Stimulated activated effector memory CD8-positive, alpha-beta T cell treated with anti-CD3 and anti-CD28 coated beads, Interleukin-12 subunit alpha, Interleukin-12 subunit beta, amount 100 ng/mL, for 72 hours (primary cell): ENCODE measurements around the gene ENPP1.
"Not testable (repeated sequence)": the region's sequence is repeated elsewhere in the genome, so short reads cannot be mapped to it uniquely, and the experiment has no call there.

ENCODE experiments used
- ATAC-seq: fragments of 150-1000 bp; cut with Tn5 transposase; 2 replicates; pipeline ENCODE4 v1.10.0; 2021
- DNase-seq, 2 donors: peaks; one replicate each; pipeline ENCODE4 v3.0.0; 2021 to 2022; ENCODE audit warnings: low spot score in 2 of 2
- H3K27ac Mint-ChIP-seq: one replicate; pipeline ENCODE4 v1.8.0; 2022; ENCODE audit warnings: mild to moderate bottlenecking, mixed read lengths
- H3K36me3 Mint-ChIP-seq: one replicate; pipeline ENCODE4 v1.8.0; 2022; ENCODE audit warnings: mild to moderate bottlenecking, mixed read lengths
- H3K4me1 Mint-ChIP-seq: one replicate; pipeline ENCODE4 v1.8.0; 2022; ENCODE audit warnings: mixed read lengths
- H3K4me3 Mint-ChIP-seq: one replicate; pipeline ENCODE4 v1.8.0; 2022; ENCODE audit warnings: mild to moderate bottlenecking, mixed read lengths
- H3K9me3 Mint-ChIP-seq: one replicate; pipeline ENCODE4 v1.8.0; 2022; ENCODE audit warnings: mixed read lengths

ENPP1 gene

DNA sequence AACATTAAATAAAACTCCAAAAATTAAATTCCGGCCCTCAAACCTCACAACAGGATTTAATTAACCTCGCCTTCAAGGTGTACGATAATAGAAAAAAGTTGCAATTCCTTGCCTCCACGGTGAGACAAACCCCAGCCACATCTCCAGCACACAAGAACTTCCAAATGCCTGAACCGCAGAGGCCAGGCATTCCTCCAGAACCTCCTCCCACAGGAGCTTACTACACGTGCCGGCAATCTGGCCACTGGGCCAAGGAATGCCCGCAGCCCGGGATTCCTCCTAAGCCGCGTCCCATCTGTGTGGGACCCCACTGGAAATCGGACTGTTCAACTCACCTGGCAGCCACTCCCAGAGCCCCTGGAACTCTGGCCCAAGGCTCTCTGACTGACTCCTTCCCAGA, 95.9 kb downstream of the ENPP1 start:
- not testable (repeated sequence) for DNase-seq, H3K9me3 Mint-ChIP-seq, H3K4me3 Mint-ChIP-seq, H3K4me1 Mint-ChIP-seq, H3K36me3 Mint-ChIP-seq, ATAC-seq, H3K27ac Mint-ChIP-seq

DNA sequence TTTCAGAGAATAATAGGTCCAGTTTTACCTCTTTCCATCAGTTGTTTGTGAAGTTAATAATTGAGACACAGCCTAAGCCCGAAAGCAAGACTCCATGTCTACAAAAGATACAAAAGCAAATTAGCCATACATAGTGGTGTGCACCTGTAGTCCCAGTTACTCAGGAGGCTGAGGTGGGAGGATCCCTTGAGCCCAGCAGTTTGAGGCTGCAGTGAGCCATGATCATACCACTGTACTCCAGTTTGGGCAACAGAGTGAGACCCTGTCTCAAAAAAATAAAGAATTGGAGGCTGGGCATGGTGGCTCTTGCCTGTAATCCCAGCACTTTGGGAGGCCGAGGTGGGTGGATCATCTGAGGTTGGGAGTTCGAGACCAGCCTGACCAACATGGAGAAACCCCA, 101.0 kb downstream of the ENPP1 start:
- H3K27ac Mint-ChIP-seq, DNase-seq, H3K36me3 Mint-ChIP-seq: not testable (repeated sequence)

DNA sequence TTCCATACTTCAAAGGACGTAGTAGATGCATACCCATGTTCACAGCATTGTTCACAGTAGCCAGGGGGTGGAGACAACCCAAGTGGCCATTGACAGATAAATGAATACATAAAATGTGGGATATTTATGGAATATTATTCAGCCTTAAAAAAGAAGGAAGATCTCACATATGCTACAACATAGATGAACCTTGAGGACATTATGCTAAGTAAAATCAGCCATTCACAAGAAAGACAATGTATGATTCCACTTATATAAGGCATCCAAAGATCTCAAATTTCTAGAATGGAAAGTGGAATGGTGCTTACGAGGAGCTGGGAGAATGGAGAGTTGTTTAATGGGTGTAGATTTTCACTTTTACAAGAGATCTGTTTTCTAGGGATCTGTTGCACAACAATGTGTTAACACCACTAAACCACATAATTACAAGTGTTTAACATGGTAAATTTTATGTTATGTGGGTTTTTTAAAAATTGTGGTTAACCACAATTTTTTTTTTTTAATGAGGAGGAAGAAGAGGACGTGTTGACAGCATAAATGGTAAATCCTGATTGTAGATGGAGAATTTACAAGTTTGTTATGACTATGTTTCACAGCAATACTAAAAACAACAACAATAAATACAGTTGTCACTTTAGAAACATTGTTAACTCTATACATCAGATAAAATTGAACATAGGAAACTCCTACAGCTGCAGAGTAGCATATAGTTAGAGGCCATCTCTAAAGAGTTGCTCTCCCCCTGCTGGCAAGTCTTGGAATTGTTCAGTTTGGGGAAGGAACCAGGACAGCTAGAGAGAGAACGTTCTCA, 101.8 kb downstream of the ENPP1 start:
- no peaks in the 10 kb centered on the region for H3K9me3 Mint-ChIP-seq
- no peak overlapping the region for H3K27ac Mint-ChIP-seq
- DNase-seq, result peak; percentile 71 to 89
- H3K4me1 Mint-ChIP-seq, result peaks cover 17% of the 10 kb centered on the region
- no peak overlapping the region for H3K4me3 Mint-ChIP-seq
- ATAC-seq, result peak; percentile 96
- peaks cover 5% of the 10 kb centered on the region for H3K36me3 Mint-ChIP-seq

More for the DNA sequence above, 101.0 kb downstream of the ENPP1 start:
- H3K4me3 Mint-ChIP-seq, H3K9me3 Mint-ChIP-seq, ATAC-seq: not testable (repeated sequence)
- peaks cover 17% of the 10 kb centered on the region for H3K4me1 Mint-ChIP-seq

DNA sequence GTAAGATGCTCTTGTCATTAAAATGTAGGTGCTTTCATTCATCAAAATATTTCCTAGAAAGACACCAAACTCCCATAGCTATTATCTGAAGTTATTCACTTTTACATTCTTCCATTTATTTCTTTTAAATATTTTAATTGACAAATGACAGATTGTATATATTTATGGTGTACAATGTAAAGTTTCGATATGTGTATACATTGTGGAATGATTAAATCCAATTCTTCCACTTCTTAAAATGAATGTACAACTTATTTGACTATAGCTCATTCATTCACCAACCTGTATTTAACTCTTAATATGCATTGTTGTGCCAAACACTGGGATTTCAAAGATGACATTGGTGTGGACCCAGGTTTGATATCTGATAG, 102.4 kb downstream of the ENPP1 start:
- Mint-ChIP-seq H3K36me3 (peaks cover 5% of the 10 kb centered on the region), H3K4me1 (peaks cover 17% of the 10 kb centered on the region), H3K4me3 (no peak overlapping the region), H3K27ac (no peak overlapping the region), H3K9me3 (no peaks in the 10 kb centered on the region)
- DNase-seq (no peak), ATAC-seq (peak; percentile 73)

DNA sequence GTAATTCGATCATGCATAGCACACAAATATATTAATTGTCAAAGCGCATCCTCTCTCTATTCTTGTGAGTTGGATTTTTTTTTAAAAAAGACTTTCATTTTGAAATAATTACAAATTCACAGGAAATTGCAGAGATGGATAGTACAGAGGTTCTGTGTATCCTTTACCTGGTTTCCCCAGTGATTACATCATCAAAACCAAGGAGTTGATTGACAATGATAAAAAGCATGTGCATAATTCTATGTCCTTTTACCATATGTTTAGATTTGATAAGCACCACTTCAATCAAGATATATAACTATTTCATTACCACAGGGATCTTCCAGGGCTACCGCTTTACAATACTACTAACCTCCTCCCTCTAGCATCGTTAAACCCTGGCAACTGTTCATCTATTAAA, 103.1 kb downstream of the ENPP1 start:
- DNase-seq (no peak), ATAC-seq (no peak)
- no peak overlapping the region for H3K27ac Mint-ChIP-seq
- peaks cover 5% of the 10 kb centered on the region for H3K36me3 Mint-ChIP-seq
- H3K4me1 Mint-ChIP-seq, result peaks cover 17% of the 10 kb centered on the region
- H3K4me3 Mint-ChIP-seq, result no peak overlapping the region
- no peaks in the 10 kb centered on the region for H3K9me3 Mint-ChIP-seq

DNA sequence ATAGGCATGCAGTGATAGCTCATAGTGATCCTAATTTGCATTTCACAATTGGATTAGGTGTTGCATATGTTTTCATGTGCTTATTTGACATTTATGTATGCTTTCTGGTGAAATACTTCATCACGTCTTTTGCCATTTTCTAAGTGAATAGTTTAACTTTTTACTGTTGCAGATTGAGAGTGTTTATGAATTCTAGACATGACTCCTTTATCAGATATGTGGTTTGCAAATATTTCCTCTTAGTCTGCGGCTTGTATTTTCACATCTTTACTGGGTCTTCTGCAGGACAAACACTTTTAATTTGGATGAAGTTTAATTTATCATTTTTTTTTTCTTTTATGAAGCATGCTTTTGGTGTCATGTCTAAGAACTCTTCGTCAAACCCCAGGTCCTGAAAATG, 104.1 kb downstream of the ENPP1 start:
- no peaks in the 10 kb centered on the region for H3K9me3 Mint-ChIP-seq
- DNase-seq (no peak), ATAC-seq (no peak)

DNA sequence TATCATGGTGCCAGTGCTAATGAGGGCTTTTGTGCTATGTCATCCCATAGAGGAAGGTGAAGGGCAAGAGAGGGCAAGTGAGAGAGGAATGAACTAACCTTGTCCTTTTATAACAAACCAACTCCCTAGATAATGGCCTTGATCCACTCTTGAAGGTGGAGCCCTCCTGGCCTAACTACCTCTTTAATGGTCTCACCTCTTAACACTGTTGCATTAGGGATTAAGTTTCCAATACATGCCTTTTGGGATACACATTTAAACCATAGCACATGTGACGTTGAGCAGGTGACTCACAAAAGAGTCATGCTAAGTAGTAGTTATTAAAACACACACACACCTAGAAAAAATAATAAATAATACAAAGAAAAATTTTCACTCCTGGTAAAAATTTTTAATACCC, 106.4 kb downstream of the ENPP1 start:
- Mint-ChIP-seq H3K4me3 (no peak overlapping the region), H3K4me1 (peaks cover 31% of the 10 kb centered on the region), H3K9me3 (no peaks in the 10 kb centered on the region), H3K27ac (no peak overlapping the region), H3K36me3 (peaks cover 5% of the 10 kb centered on the region)
- ATAC-seq, result no peak
- no peak for DNase-seq

More for the DNA sequence above, 104.1 kb downstream of the ENPP1 start:
- Mint-ChIP-seq H3K27ac (no peak overlapping the region), H3K4me1 (peaks cover 24% of the 10 kb centered on the region), H3K4me3 (no peak overlapping the region), H3K36me3 (peaks cover 5% of the 10 kb centered on the region)

DNA sequence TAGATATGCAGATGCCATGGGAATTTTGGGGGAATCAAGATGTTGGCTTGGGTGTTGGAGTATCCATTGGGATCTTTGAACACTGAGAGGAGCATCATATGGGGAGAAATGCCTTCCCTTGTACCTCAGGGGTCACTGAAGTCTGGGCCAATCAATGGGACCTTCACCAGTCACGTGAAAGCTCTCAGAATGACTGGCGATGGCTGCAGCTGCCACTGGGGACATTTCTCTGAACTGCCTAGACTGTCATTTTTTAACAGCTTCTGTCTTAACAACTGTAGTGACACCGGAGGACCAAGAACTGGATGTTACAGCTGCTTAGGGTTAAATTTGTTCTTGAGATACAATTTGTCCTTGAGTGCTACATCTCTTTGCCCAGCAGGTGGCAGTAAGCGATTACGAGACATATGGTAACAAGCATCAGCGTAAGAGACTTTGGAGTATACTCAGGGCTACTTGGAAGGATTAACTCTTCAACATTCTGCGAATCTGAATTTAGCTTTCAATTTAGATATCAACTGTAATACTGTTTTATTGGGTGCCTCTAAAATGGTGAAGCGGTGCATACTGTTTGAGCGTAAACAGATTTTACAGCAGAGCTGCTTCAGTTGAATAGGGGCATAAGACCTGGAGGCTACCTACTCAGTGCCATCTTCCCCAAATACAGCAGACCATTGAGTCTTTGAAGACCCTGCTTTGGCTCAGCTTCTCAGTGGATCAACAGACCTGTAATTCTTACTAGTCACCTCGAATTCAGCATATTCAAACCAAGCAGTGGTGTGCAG, 107.3 kb downstream of the ENPP1 start:
- H3K36me3 Mint-ChIP-seq, result no peaks in the 10 kb centered on the region
- DNase-seq, result peak in 1 of 2 donors; percentile 63
- ATAC-seq, result peak; percentile 66
- peaks cover 24% of the 10 kb centered on the region for H3K4me1 Mint-ChIP-seq
- H3K9me3 Mint-ChIP-seq, result no peaks in the 10 kb centered on the region
- H3K27ac Mint-ChIP-seq, result no peak overlapping the region
- H3K4me3 Mint-ChIP-seq, result no peak overlapping the region

DNA sequence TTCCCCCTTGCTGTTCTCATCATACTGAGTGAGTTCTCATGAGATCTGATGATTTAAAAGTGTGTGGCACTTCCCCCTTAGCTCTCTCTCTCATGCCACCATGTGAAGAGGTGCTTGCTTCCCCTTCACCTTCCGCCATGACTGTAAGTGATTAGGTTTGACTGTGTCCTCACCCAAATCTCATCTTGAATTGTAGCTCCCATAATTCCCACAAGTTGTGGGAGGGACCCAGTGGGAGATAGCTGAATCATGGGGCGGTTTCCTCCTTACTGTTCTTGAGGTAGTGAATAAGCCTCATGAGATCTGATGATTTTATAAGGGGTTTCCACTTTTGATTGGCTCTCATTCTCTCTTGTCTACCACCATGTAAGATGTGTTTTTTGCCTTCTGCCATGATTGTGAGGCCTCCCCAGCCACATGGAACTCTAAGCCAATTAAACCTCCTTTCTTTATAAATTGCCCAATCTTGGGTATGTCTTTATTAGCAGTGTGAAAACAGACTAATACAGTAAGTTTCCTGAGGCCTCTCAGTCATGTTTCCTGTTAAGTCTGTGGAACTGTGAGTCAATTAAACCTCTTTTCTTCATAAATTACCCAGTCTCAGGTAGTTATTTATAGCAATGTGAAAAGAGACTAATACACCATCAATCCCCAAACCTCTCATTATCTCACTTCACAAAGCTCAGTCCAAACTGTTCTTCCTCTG, 108.4 kb downstream of the ENPP1 start:
- H3K36me3 Mint-ChIP-seq, H3K4me3 Mint-ChIP-seq, H3K27ac Mint-ChIP-seq, DNase-seq, H3K9me3 Mint-ChIP-seq, ATAC-seq: not testable (repeated sequence)
- peaks cover 22% of the 10 kb centered on the region for H3K4me1 Mint-ChIP-seq

DNA sequence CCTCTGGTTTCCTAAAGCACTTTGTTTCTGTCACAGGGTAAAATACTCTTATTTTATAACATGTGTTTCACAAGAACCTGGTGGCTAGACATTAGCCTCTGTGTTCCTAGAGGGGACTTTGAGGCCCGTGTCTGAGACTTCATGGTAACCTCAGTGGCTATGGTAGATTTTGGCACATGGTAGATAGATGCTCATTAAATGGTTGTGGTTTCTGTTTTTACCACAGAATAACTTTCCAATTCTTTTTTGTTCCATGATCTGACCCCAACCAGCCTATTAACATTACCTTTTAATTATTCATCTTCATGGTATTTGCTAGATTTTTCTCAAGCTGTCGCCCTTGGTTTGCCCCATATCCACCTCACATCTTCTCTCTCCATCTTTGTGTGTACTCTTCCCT, 109.0 kb downstream of the ENPP1 start:
- ATAC-seq (no peak), DNase-seq (no peak)
- no peak overlapping the region for H3K27ac Mint-ChIP-seq
- no peaks in the 10 kb centered on the region for H3K36me3 Mint-ChIP-seq
- no peaks in the 10 kb centered on the region for H3K9me3 Mint-ChIP-seq
- no peak overlapping the region for H3K4me3 Mint-ChIP-seq
- peaks cover 16% of the 10 kb centered on the region for H3K4me1 Mint-ChIP-seq

DNA sequence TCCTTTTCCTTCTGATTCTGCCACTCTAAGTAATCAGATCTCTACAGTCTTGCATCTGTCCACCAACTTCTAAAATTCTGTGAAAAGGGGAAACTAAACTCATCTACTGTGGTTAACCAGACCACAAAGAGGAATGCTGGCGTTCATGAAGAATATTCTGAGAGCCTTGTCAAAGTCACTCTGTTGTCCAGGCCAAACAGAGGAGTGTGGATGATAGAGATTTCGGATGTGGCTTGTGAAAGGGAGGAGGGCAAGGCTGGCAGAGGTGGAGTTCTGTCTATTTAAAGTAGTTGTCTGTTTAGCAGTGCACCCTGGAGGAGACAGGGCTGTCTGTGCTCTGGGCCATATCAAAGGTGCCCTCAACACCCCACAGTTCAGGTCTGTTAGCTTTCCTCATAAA, 109.5 kb downstream of the ENPP1 start:
- peaks cover 14% of the 10 kb centered on the region for H3K4me1 Mint-ChIP-seq
- no peak overlapping the region for H3K4me3 Mint-ChIP-seq
- DNase-seq, result no peak
- H3K36me3 Mint-ChIP-seq, result no peaks in the 10 kb centered on the region
- H3K27ac Mint-ChIP-seq, result no peak overlapping the region
- no peaks in the 10 kb centered on the region for H3K9me3 Mint-ChIP-seq
- ATAC-seq, result peak; percentile 38

DNA sequence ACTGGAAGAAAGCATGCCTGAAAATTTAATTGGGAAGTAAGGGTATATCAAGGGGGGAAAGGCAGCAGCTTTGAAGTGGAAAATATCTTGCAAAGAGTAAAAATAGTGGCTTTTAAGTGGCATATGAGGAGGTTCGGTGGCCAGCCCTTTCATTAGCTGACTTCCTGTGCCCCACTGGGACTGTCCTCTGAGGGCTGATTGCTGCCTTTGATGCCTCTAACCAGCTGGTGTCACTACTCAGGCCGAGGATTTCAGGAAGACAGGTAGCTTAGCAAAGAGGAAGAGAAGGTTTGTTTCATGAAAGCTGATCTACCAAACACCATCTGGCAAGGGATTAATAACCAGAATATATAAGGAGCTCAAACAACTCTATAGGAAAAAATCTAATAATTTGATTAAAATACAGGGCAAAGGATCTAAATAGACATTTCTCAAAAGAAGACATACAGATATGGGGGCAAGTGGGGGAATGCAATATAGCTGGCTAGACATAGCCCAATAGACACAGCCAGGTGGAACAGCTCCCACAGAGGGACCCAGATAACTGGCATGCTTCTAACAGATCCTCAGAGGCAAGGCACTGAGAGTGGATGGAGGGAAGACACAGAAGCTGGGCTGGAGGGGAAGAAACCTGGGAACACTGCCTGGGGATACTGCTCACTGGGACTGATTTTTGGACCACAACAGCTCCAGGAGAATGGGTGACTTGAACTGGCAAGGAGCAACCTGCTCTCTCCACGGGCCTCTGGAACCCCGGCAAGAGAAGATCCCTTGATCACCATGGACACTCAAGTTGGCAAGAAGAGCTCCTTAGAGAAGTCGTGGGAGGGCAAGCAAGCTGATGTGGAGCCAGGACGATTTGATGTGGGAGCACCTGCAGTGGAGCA, 110.2 kb downstream of the ENPP1 start:
- DNase-seq (no peak), ATAC-seq (no peak)
- Mint-ChIP-seq H3K4me1 (peaks cover 14% of the 10 kb centered on the region), H3K27ac (no peak overlapping the region), H3K36me3 (no peaks in the 10 kb centered on the region), H3K9me3 (no peaks in the 10 kb centered on the region), H3K4me3 (no peak overlapping the region)

DNA sequence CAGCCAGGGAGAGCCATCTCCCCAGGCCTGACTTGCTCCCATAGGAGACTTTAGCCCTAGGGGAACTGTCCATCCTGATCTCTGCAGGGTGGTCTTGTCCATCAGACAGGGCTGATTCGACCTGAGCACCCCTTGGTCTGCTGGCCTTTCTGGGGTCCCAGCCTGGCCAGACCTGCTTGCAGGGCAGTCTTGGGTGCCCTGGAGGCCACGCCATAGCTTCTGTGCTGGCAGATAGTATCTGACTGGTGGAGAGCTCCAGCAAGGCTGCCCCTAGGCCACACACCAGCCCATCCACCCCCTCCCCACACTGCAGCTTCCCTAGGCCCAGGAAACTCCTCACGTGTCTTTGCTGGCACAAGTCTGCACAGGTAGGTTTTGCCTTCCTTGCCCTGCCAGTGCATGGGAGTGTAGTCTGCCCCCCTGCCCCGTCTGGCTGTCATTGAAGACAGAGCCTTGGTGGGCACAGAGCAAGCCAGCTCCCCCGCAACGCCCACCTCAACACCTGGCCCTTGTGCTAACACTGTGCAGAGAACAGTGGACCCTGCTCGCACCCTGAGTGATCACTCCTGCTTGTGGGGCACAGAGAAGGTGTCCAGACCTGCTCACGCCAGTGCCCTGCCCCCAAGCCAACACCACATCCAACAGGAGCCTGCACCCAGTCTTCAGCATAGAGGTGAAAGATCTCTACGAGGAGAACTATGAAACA, 111.0 kb downstream of the ENPP1 start:
- no peak for DNase-seq
- no peak overlapping the region for H3K4me3 Mint-ChIP-seq
- no peak overlapping the region for H3K27ac Mint-ChIP-seq
- peaks cover 2% of the 10 kb centered on the region for H3K9me3 Mint-ChIP-seq
- H3K4me1 Mint-ChIP-seq, result peaks cover 14% of the 10 kb centered on the region
- no peak for ATAC-seq
- H3K36me3 Mint-ChIP-seq, result no peaks in the 10 kb centered on the region

DNA sequence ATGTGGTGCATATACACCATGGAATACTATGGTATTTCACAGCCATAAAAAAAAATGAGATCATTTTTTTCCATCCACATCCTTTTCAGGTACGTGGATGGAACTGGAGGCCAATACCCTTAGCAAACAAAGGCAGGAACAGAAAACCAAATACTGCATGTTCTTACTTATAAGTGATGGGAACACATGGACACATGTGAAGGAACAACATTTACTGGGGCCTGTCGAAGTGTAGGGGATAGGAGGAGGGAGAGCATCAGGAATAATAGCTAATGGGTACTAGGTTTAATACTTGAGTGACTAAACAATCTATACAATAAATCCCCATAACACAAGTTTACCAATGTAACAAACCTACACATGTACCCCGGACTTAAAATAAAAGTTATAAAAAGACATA, 112.8 kb downstream of the ENPP1 start:
- Mint-ChIP-seq H3K4me1 (peaks cover 14% of the 10 kb centered on the region), H3K27ac (no peak overlapping the region), H3K4me3 (no peak overlapping the region), H3K36me3 (no peaks in the 10 kb centered on the region), H3K9me3 (peaks cover 2% of the 10 kb centered on the region)
- ATAC-seq (no peak), DNase-seq (no peak)
